Liver (tissue), 3 donors: ENCODE results near the gene ARCN1.

ENCODE experiments used
- ATF3 ChIP-seq: IDR thresholded peaks from 2 replicates; pipeline ENCODE4 v1.6.1; 2016; ENCODE audit warnings: antibody characterized with exemption
- EGR1 ChIP-seq, 2 donors: IDR thresholded peaks; 2 replicates each; pipeline ENCODE4 v1.6.1; 2016 to 2018; ENCODE audit warnings: antibody characterized with exemption in 2 of 2, low read depth in 2 of 2
- GABPA ChIP-seq, 2 donors: IDR thresholded peaks in 1 of 2; conservative IDR thresholded peaks in 1 of 2; 2 replicates each; pipeline ENCODE4 v1.6.1; 2016; ENCODE audit warnings: antibody characterized with exemption in 2 of 2, mild to moderate bottlenecking in 1 of 2, moderate library complexity in 1 of 2
- HNF4A ChIP-seq, 2 donors: conservative IDR thresholded peaks; 2 replicates each; pipeline ENCODE4 v1.6.1; 2016; ENCODE audit warnings: antibody characterized with exemption in 2 of 2, mild to moderate bottlenecking in 2 of 2
- JUND ChIP-seq, 2 donors: IDR thresholded peaks; 2 replicates each; pipeline ENCODE4 v1.6.1; 2016; ENCODE audit warnings: antibody characterized with exemption in 2 of 2
- MAX ChIP-seq: IDR thresholded peaks from 2 replicates; pipeline ENCODE4 v1.6.1; 2016; ENCODE audit warnings: antibody characterized with exemption
- RAD21 ChIP-seq, 2 donors: IDR thresholded peaks; 2 replicates each; pipeline ENCODE4 v1.6.1; 2016; ENCODE audit warnings: antibody characterized with exemption in 2 of 2, mild to moderate bottlenecking in 2 of 2
- RXRA ChIP-seq, 2 donors: IDR thresholded peaks; 2 replicates each; pipeline ENCODE4 v1.6.1; 2017 to 2018; ENCODE audit warnings: antibody characterized with exemption in 2 of 2, mild to moderate bottlenecking in 1 of 2
- SP1 ChIP-seq: IDR thresholded peaks from 2 replicates; pipeline ENCODE4 v1.6.1; 2018; ENCODE audit warnings: antibody characterized with exemption, mild to moderate bottlenecking
- TAF1 ChIP-seq: conservative IDR thresholded peaks from 2 replicates; pipeline ENCODE4 v1.6.1; 2016; ENCODE audit warnings: antibody characterized with exemption, mild to moderate bottlenecking
- YY1 ChIP-seq: IDR thresholded peaks from 2 replicates; pipeline ENCODE4 v1.6.1; 2016; ENCODE audit warnings: antibody characterized with exemption, mild to moderate bottlenecking
- ZBTB33 ChIP-seq: IDR thresholded peaks from 2 replicates; pipeline ENCODE4 v1.6.1; 2016; ENCODE audit warnings: antibody characterized with exemption
- TF ChIP-seq, protein P1 (sequence below): fragments of 150-350 bp; IDR thresholded peaks from 2 replicates; pipeline ENCODE4 v1.5.1; 2017; ENCODE audit warnings: improper control_type of control experiment, low read depth, low read length; ENCODE audit not compliant: missing input control
- TF ChIP-seq, protein P2 (sequence below): IDR thresholded peaks from 2 replicates; pipeline ENCODE4 v1.6.1; 2016; ENCODE audit warnings: antibody characterized with exemption, mild to moderate bottlenecking
- donor health status: healthy.
- donor health status: healthy.

GRCh38 chr11:118608360-118609227 is 36.4 kb downstream of the ARCN1 start:
- TF ChIP-seq, protein P1, sequence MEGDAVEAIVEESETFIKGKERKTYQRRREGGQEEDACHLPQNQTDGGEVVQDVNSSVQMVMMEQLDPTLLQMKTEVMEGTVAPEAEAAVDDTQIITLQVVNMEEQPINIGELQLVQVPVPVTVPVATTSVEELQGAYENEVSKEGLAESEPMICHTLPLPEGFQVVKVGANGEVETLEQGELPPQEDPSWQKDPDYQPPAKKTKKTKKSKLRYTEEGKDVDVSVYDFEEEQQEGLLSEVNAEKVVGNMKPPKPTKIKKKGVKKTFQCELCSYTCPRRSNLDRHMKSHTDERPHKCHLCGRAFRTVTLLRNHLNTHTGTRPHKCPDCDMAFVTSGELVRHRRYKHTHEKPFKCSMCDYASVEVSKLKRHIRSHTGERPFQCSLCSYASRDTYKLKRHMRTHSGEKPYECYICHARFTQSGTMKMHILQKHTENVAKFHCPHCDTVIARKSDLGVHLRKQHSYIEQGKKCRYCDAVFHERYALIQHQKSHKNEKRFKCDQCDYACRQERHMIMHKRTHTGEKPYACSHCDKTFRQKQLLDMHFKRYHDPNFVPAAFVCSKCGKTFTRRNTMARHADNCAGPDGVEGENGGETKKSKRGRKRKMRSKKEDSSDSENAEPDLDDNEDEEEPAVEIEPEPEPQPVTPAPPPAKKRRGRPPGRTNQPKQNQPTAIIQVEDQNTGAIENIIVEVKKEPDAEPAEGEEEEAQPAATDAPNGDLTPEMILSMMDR: no peak
- TF ChIP-seq MAX (no peak), RAD21 (IDR thresholded peaks at IDR 0.05) (no peak), JUND (IDR thresholded peaks at IDR 0.05) (no peak), EGR1 (IDR thresholded peaks at IDR 0.05; ENCODE audit: low read depth in 2 of 2) (no peak), YY1 (no peak), ZBTB33 (no peak), TAF1 (no peak), ATF3 (no peak), HNF4A (conservative IDR thresholded peaks at IDR 0.05) (no peak), GABPA (IDR thresholded peaks at IDR 0.05 in 1 of 2, conservative IDR thresholded peaks at IDR 0.05 in 1 of 2) (no peak), RXRA (IDR thresholded peaks at IDR 0.05) (no peak), SP1 (no peak)
- TF ChIP-seq, protein P2, sequence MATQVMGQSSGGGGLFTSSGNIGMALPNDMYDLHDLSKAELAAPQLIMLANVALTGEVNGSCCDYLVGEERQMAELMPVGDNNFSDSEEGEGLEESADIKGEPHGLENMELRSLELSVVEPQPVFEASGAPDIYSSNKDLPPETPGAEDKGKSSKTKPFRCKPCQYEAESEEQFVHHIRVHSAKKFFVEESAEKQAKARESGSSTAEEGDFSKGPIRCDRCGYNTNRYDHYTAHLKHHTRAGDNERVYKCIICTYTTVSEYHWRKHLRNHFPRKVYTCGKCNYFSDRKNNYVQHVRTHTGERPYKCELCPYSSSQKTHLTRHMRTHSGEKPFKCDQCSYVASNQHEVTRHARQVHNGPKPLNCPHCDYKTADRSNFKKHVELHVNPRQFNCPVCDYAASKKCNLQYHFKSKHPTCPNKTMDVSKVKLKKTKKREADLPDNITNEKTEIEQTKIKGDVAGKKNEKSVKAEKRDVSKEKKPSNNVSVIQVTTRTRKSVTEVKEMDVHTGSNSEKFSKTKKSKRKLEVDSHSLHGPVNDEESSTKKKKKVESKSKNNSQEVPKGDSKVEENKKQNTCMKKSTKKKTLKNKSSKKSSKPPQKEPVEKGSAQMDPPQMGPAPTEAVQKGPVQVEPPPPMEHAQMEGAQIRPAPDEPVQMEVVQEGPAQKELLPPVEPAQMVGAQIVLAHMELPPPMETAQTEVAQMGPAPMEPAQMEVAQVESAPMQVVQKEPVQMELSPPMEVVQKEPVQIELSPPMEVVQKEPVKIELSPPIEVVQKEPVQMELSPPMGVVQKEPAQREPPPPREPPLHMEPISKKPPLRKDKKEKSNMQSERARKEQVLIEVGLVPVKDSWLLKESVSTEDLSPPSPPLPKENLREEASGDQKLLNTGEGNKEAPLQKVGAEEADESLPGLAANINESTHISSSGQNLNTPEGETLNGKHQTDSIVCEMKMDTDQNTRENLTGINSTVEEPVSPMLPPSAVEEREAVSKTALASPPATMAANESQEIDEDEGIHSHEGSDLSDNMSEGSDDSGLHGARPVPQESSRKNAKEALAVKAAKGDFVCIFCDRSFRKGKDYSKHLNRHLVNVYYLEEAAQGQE: no peak
